Measurements from ENCODE around the gene ZNF148.

Gene ZNF148

DNA sequence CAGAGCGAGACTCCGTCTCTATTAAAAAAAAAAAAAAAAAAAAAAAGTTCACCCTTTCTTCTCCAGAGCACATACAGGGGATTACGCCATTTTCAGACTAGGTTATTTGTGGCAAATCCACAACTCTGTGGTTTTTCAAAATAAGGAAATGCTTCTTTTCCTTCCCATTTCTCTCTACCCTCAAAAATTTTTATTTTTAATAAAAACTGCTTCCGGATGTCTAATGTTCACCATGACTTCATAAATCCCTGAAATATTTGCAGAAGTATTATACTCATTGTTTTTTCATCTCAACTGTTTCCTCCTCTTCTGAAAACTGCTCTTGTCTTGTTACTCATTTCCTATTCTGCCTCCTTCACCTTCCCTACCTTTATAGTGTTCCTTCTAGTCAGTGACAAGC, 117.6 kb downstream of the ZNF148 start:
- 100% methylated on average over 1 of the region's 4 CpGs for WGBS (ENCODE audit: insufficient coverage, insufficient read length)
- no peaks in the 10 kb centered on the region for H3K27me3 ChIP-seq (ENCODE audit: control insufficient read depth, insufficient read depth, low read length)
- H3K9me3 ChIP-seq (ENCODE audit: control insufficient read depth, insufficient read depth, low read length) = no peaks in the 10 kb centered on the region
- H3K36me3 ChIP-seq (ENCODE audit: control insufficient read depth, insufficient read depth, low read length) = no peaks in the 10 kb centered on the region
- H3K27ac ChIP-seq (ENCODE audit: low read length) = no peak overlapping the region
- no peaks in the 10 kb centered on the region for H3K4me1 ChIP-seq (ENCODE audit: control insufficient read depth, insufficient read depth, low read length)
- no peak overlapping the region for H3K4me3 ChIP-seq (ENCODE audit: low read length)
- DNase-seq (ENCODE audit: low read depth, low spot score) = no peak

DNA sequence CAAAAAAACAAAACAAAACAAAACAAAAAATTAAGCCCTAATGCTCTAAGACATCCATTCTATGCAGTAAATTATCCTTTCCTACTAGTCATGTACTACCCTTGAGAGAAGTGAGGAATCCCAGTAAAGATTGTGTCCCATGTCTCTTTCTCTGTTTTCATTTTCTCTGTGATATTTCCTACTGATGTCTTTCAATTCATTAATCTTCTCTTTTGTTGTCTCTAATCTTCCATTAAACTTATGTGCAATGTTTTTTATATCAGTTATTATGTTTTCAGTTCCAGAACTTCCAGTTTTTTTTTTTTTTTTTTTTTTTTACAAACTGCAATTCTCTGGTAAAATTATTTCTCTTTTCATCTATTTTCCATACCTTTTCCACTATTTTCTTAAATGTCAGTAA, 118.5 kb downstream of the ZNF148 start:
- no peak overlapping the region for H3K27ac ChIP-seq (ENCODE audit: low read length)
- no peaks in the 10 kb centered on the region for H3K27me3 ChIP-seq (ENCODE audit: control insufficient read depth, insufficient read depth, low read length)
- no peak for DNase-seq (ENCODE audit: low read depth, low spot score)
- H3K4me3 ChIP-seq (ENCODE audit: low read length) = no peak overlapping the region
- H3K4me1 ChIP-seq (ENCODE audit: control insufficient read depth, insufficient read depth, low read length) = no peaks in the 10 kb centered on the region
- H3K9me3 ChIP-seq (ENCODE audit: control insufficient read depth, insufficient read depth, low read length) = no peaks in the 10 kb centered on the region
- H3K36me3 ChIP-seq (ENCODE audit: control insufficient read depth, insufficient read depth, low read length) = no peaks in the 10 kb centered on the region

DNA sequence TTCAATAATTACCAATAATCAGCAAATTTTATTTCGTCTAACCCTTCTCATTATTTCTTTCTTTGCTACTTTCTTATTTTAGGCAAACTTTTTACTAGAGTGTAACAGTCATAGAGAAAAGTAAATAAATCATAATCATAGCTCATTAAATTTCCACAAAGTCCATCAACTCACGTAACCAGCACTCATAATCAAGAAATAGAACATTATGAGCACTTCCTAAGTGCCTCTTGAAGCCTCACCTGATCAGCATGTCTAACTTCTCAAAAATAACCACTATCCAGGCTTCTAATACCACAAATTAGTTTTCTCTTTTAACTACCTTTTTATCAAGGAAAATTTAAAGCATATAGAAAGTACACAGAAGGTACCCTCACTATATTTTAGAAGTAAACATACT, 124.2 kb downstream of the ZNF148 start:
- Histone ChIP-seq H3K4me3 (ENCODE audit: low read length) (no peak overlapping the region), H3K4me1 (ENCODE audit: control insufficient read depth, insufficient read depth, low read length) (no peaks in the 10 kb centered on the region), H3K9me3 (ENCODE audit: control insufficient read depth, insufficient read depth, low read length) (no peaks in the 10 kb centered on the region), H3K27ac (ENCODE audit: low read length) (no peak overlapping the region), H3K36me3 (ENCODE audit: control insufficient read depth, insufficient read depth, low read length) (no peaks in the 10 kb centered on the region), H3K27me3 (ENCODE audit: control insufficient read depth, insufficient read depth, low read length) (no peaks in the 10 kb centered on the region)
- no peak for DNase-seq (ENCODE audit: low read depth, low spot score)
- WGBS (ENCODE audit: insufficient coverage, insufficient read length) = 100% methylated on average over 1 of the region's 2 CpGs

DNA sequence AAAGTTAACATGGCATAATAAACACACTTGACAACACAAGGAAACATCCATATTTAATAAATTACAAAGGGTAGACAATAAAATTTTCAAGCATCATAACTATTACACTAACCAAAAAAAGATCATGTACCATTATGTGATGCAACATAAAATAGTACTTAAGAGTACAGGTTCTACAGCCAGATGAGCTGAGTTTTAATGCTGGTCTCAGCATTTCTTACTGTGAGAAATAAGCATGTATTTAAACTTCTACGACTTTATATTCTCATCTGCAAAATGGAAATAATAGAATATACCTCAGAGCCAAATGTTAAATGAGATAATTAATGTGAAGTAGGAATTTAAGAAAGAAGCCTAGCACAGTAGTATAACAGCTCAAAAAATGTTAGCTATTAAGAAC, 128.9 kb downstream of the ZNF148 start:
- no peaks in the 10 kb centered on the region for H3K9me3 ChIP-seq (ENCODE audit: control insufficient read depth, insufficient read depth, low read length)
- H3K27ac ChIP-seq (ENCODE audit: low read length) = no peak overlapping the region
- no peaks in the 10 kb centered on the region for H3K36me3 ChIP-seq (ENCODE audit: control insufficient read depth, insufficient read depth, low read length)
- no CpG with 5 or more reads among the region's 1 CpG for WGBS (ENCODE audit: insufficient coverage, insufficient read length)
- no peak overlapping the region for H3K4me3 ChIP-seq (ENCODE audit: low read length)
- DNase-seq (ENCODE audit: low read depth, low spot score) = no peak
- H3K27me3 ChIP-seq (ENCODE audit: control insufficient read depth, insufficient read depth, low read length) = no peaks in the 10 kb centered on the region
- H3K4me1 ChIP-seq (ENCODE audit: control insufficient read depth, insufficient read depth, low read length) = no peaks in the 10 kb centered on the region

DNA sequence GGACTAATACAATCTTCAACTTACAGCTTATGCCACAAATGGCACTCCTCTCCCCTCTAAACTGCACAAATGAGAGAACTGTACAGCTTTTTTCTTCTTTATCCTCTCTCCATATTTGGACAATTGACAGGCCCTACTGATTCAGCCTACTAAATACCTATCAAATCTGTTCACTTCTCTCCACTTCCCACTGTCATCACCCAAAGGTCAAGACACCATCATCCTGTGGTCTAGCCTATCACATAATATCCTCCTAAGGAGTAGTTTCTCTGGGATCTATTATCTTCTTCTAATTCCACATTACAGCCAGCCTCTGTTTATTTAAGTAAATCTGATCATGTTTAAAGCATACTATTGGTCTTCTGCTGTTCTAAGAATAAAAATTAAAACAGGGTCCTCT, 129.6 kb downstream of the ZNF148 start:
- Histone ChIP-seq H3K9me3 (ENCODE audit: control insufficient read depth, insufficient read depth, low read length) (no peaks in the 10 kb centered on the region), H3K27me3 (ENCODE audit: control insufficient read depth, insufficient read depth, low read length) (no peaks in the 10 kb centered on the region), H3K4me1 (ENCODE audit: control insufficient read depth, insufficient read depth, low read length) (no peaks in the 10 kb centered on the region), H3K27ac (ENCODE audit: low read length) (no peak overlapping the region), H3K36me3 (ENCODE audit: control insufficient read depth, insufficient read depth, low read length) (no peaks in the 10 kb centered on the region), H3K4me3 (ENCODE audit: low read length) (no peak overlapping the region)
- no peak for DNase-seq (ENCODE audit: low read depth, low spot score)

DNA sequence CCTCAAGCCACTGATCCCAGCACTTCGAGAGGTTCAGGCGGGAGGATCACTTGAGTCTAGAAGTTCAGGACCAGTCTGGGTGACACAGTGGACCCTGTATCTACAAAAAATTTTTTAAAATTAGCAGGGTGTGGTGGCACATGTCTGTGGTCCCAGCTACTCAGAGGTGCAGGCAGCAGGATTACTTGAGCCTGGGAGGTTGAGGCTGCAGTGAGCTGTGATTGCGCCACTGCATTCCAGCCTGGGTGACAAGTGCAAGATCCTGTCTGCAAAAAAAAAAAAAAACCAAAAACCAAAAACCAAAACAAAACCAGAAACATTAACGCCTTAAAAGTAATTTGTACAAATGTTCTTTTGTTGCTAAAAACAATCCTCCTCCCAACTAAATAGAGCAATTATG, 134.6 kb downstream of the ZNF148 start:
- Histone ChIP-seq H3K9me3 (ENCODE audit: control insufficient read depth, insufficient read depth, low read length) (no peaks in the 10 kb centered on the region), H3K4me3 (ENCODE audit: low read length) (no peak overlapping the region), H3K4me1 (ENCODE audit: control insufficient read depth, insufficient read depth, low read length) (no peaks in the 10 kb centered on the region; the same call in 1 of the 2 replicates), H3K36me3 (ENCODE audit: control insufficient read depth, insufficient read depth, low read length) (no peaks in the 10 kb centered on the region), H3K27me3 (ENCODE audit: control insufficient read depth, insufficient read depth, low read length) (no peaks in the 10 kb centered on the region), H3K27ac (ENCODE audit: low read length) (no peak overlapping the region)
- no peak for DNase-seq (ENCODE audit: low read depth, low spot score)
- no CpG with 5 or more reads among the region's 4 CpGs for WGBS (ENCODE audit: insufficient coverage, insufficient read length)

DNA sequence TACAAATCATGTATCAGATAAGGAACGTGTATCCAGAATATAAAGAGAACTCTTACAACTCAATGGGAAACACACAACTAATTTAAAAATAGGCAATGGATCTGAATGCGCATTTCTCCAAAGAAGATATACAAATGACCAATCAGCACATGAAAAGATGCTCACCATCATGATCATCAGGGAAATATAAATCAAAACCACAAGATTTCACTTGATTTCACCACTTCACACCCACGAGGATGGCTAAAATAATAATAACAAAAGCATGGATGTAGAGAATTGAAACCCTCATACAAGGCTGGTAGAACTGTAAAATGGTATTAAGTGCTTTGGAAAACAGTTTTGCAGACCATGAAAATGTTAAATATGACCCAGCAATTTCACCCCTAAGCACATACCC, 135.9 kb downstream of the ZNF148 start:
- no peak for DNase-seq (ENCODE audit: low read depth, low spot score)
- no CpG with 5 or more reads among the region's 3 CpGs for WGBS (ENCODE audit: insufficient coverage, insufficient read length)
- no peaks in the 10 kb centered on the region for H3K27me3 ChIP-seq (ENCODE audit: control insufficient read depth, insufficient read depth, low read length)

DNA sequence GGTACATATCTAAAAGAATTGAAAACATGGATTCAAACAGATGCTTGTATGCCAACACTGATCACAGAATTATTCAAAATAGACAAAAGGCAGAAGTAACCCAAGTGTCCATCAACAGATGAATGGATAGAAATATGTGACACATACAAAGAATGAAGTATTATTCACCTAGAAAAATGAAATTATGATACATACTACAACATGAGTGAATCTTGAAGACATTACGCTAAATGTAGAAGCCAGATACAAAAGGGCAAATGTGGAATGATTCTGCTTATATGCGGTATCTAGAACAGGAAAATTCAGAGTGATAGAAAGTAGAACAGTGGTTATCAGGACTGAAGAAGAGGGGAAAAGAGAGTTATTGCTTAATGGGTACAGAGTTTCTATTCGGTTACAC, 136.4 kb downstream of the ZNF148 start:
- Histone ChIP-seq H3K4me3 (ENCODE audit: low read length) (no peak overlapping the region), H3K36me3 (ENCODE audit: control insufficient read depth, insufficient read depth, low read length) (no peaks in the 10 kb centered on the region), H3K27ac (ENCODE audit: low read length) (no peak overlapping the region), H3K27me3 (ENCODE audit: control insufficient read depth, insufficient read depth, low read length) (no peaks in the 10 kb centered on the region), H3K4me1 (ENCODE audit: control insufficient read depth, insufficient read depth, low read length) (no peaks in the 10 kb centered on the region; the same call in 1 of the 2 replicates), H3K9me3 (ENCODE audit: control insufficient read depth, insufficient read depth, low read length) (no peaks in the 10 kb centered on the region)
- WGBS (ENCODE audit: insufficient coverage, insufficient read length) = no CpG with 5 or more reads among the region's 3 CpGs
- DNase-seq (ENCODE audit: low read depth, low spot score) = no peak

More for the DNA sequence above, 135.9 kb downstream of the ZNF148 start:
- Histone ChIP-seq H3K4me1 (ENCODE audit: control insufficient read depth, insufficient read depth, low read length) (no peaks in the 10 kb centered on the region; the same call in 1 of the 2 replicates), H3K36me3 (ENCODE audit: control insufficient read depth, insufficient read depth, low read length) (no peaks in the 10 kb centered on the region), H3K27ac (ENCODE audit: low read length) (no peak overlapping the region), H3K4me3 (ENCODE audit: low read length) (no peak overlapping the region), H3K9me3 (ENCODE audit: control insufficient read depth, insufficient read depth, low read length) (no peaks in the 10 kb centered on the region)

DNA sequence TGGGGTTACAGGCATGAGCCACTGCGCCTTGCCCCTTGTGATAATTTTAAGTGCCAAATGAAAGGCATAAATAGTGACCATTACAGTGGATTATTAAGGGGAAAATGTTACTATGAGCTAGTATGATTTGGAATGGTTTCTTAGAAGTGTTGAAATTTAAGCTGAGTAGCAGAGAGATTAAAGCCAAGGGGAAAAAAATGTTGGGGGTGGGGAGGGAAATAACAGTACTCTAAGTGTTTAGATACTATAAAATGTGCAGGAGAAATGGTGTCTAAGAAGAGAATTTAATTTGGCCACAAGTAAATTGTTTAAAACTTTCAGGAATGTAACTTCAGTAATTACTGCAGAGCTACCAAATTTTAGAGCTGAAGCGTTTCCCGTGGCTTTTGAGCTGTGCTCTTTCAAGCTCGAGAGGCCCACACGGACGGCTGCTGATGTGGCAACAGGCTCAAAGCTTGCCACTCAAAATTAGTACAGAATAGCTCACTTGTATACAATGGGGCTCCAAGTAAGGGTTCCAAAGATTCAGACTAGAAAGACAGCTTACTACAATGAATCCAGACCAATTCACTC, 138.7 kb downstream of the ZNF148 start:
- H3K4me1 ChIP-seq (ENCODE audit: control insufficient read depth, insufficient read depth, low read length) = no peaks in the 10 kb centered on the region; the same call in 1 of the 2 replicates
- H3K9me3 ChIP-seq (ENCODE audit: control insufficient read depth, insufficient read depth, low read length) = no peaks in the 10 kb centered on the region
- H3K36me3 ChIP-seq (ENCODE audit: control insufficient read depth, insufficient read depth, low read length) = peaks cover 3% of the 10 kb centered on the region; the same call in 1 of the 2 replicates
- WGBS (ENCODE audit: insufficient coverage, insufficient read length) = no CpG with 5 or more reads among the region's 6 CpGs
- H3K27ac ChIP-seq (ENCODE audit: low read length) = no peak overlapping the region
- no peaks in the 10 kb centered on the region for H3K27me3 ChIP-seq (ENCODE audit: control insufficient read depth, insufficient read depth, low read length)
- DNase-seq (ENCODE audit: low read depth, low spot score) = no peak
- no peak overlapping the region for H3K4me3 ChIP-seq (ENCODE audit: low read length)

DNA sequence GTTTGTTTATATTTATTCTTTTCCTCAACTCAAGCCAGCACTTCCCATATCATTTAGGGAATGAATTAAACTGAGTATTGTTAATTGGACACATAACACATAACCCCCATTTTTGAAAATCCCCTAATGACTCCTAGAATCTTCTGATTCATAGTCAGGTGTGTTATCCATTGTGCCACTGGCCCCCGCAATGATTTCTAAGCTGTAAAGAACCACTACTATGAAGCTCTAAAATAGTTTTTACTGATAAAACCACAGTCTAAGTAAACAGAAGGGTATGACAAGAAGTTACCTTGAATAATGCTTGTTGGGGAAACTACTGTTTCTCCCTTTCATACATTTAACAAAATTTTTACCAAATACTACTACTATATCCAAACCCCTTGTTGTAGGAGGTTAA, 140.3 kb downstream of the ZNF148 start:
- WGBS (ENCODE audit: insufficient coverage, insufficient read length) = no CpG with 5 or more reads among the region's 1 CpG
- Histone ChIP-seq H3K27ac (ENCODE audit: low read length) (no peak overlapping the region), H3K4me3 (ENCODE audit: low read length) (no peak overlapping the region), H3K36me3 (ENCODE audit: control insufficient read depth, insufficient read depth, low read length) (peaks cover 3% of the 10 kb centered on the region; the same call in 1 of the 2 replicates), H3K27me3 (ENCODE audit: control insufficient read depth, insufficient read depth, low read length) (no peaks in the 10 kb centered on the region), H3K9me3 (ENCODE audit: control insufficient read depth, insufficient read depth, low read length) (no peaks in the 10 kb centered on the region), H3K4me1 (ENCODE audit: control insufficient read depth, insufficient read depth, low read length) (no peaks in the 10 kb centered on the region)
- no peak for DNase-seq (ENCODE audit: low read depth, low spot score)

DNA sequence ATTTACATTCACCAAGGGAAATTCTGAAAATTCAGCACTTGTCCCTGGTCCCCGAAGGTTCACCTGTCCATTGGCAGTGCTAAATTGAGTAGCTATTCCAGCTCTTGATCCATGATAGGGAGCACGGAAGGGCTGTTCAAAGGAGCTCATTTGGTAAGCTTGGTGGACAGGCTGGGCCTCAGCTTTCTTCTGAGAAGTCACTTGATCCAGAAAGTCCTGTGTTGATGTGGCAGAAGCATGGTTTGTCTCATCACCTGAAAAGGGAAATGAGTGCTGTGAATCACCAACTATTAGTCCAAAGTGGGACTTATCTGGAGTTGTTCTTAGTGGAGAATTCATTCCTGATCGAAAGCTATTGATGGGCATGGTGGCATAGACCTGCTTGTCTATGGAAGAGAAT, 142.7 kb downstream of the ZNF148 start:
- H3K27ac ChIP-seq (ENCODE audit: low read length) = no peak overlapping the region
- DNase-seq (ENCODE audit: low read depth, low spot score) = no peak
- no peak overlapping the region for H3K4me3 ChIP-seq (ENCODE audit: low read length)
- no peaks in the 10 kb centered on the region for H3K9me3 ChIP-seq (ENCODE audit: control insufficient read depth, insufficient read depth, low read length)
- WGBS (ENCODE audit: insufficient coverage, insufficient read length) = no CpG with 5 or more reads among the region's 3 CpGs
- H3K27me3 ChIP-seq (ENCODE audit: control insufficient read depth, insufficient read depth, low read length) = no peaks in the 10 kb centered on the region
- H3K4me1 ChIP-seq (ENCODE audit: control insufficient read depth, insufficient read depth, low read length) = no peaks in the 10 kb centered on the region
- H3K36me3 ChIP-seq (ENCODE audit: control insufficient read depth, insufficient read depth, low read length) = peaks cover 3% of the 10 kb centered on the region; the same call in 1 of the 2 replicates
